ENCODE data around the gene UNK. TPM values are rescaled to one million over a fixed set of nuclear protein-coding genes. Genes with fewer than 3 reads are reported as not detected.

UNK gene
- total RNA-seq, 1 donor from 2014 or later, result 49.7 TPM

DNA sequence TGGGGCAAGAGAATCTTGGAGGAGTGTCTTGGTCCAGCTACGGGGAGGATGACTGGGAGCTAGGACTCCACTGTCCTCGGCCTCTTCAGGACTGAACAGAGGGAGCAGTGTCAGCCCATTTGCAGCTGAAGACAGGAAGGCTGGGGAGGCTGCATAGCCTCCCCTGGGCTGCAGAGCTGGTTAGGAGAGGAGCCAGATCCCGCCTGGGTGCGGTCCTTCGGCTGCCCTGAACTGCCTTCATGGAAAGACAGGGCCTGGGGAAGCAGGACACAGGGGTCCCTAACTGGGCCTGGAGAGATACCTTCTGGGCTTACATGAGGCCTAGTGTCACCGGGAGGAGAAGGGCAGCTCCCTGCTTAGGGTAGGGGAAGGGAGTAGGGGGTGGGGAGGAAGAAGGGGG lies 33.0 kb downstream of the UNK start:
- no peak for DNase-seq (ENCODE audit: extremely low spot score, unreplicated experiment)
- TF ChIP-seq, protein P1, sequence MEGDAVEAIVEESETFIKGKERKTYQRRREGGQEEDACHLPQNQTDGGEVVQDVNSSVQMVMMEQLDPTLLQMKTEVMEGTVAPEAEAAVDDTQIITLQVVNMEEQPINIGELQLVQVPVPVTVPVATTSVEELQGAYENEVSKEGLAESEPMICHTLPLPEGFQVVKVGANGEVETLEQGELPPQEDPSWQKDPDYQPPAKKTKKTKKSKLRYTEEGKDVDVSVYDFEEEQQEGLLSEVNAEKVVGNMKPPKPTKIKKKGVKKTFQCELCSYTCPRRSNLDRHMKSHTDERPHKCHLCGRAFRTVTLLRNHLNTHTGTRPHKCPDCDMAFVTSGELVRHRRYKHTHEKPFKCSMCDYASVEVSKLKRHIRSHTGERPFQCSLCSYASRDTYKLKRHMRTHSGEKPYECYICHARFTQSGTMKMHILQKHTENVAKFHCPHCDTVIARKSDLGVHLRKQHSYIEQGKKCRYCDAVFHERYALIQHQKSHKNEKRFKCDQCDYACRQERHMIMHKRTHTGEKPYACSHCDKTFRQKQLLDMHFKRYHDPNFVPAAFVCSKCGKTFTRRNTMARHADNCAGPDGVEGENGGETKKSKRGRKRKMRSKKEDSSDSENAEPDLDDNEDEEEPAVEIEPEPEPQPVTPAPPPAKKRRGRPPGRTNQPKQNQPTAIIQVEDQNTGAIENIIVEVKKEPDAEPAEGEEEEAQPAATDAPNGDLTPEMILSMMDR (conservative IDR thresholded peaks at IDR 0.05), result no peak
- H3K9me3 Mint-ChIP-seq, result no peaks in the 10 kb centered on the region
- peaks cover 12% of the 10 kb centered on the region for H3K36me3 Mint-ChIP-seq
- H3K4me1 Mint-ChIP-seq (ENCODE audit: unreplicated experiment), result no peaks in the 10 kb centered on the region
- no peak overlapping the region for H3K27ac Mint-ChIP-seq
- H3K4me3 Mint-ChIP-seq, result no peak overlapping the region
- H3K27me3 Mint-ChIP-seq, result no peaks in the 10 kb centered on the region

DNA sequence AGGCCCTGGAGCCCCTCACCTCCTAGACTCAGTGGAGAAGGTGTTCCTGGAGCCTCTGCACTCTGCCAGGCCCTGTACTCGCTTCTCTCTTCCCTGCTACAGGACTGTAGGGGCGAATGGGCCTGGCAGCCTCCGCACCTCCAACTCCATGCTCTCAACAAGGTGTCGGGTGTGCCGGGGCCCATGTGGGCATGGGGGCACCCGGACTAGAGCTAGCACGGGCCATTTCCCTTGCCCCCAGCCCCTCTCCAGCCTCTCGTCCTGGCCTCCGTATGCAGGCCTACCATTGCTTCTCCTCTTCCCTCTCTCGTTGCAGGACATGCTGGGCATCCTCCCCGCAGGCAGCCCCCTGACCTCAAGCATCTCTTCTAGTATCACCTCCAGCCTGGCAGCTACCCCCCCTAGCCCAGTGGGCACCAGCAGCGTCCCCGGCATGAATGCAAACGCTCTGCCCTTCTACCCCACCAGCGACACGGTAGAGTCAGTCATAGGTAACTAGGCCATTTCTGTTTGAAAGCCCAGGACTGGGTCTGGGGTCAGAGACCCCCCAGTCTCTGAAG lies 33.8 kb downstream of the UNK start:
- no peaks in the 10 kb centered on the region for H3K4me1 Mint-ChIP-seq (ENCODE audit: unreplicated experiment)
- H3K9me3 Mint-ChIP-seq, result no peaks in the 10 kb centered on the region
- peak overlapping the region; percentile 44 for H3K27ac Mint-ChIP-seq
- peaks cover 12% of the 10 kb centered on the region for H3K36me3 Mint-ChIP-seq
- H3K4me3 Mint-ChIP-seq, result no peak overlapping the region
- no peaks in the 10 kb centered on the region for H3K27me3 Mint-ChIP-seq
- TF ChIP-seq, protein P1 (conservative IDR thresholded peaks at IDR 0.05), result no peak
- no peak for DNase-seq (ENCODE audit: extremely low spot score, unreplicated experiment)

DNA sequence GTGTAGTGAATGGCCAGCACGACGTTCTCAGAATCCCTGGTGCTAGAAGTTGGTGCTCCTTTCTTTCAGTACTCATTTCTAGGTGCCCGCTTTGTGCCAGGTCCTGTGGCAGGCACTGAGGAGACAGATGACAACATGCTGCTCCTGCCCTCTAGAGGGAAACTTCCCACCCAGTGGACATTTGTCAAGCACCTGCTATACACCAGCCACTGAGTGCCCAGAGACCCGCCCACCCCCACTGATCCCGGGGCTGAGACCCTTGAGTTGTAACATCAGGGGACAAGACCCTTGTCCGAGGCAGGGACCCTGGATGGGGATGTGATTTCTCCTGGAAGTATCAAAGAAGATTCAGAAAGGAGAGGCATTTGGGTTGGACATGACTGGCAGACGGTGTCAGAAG lies 34.5 kb downstream of the UNK start:
- Mint-ChIP-seq H3K36me3 (peaks cover 12% of the 10 kb centered on the region), H3K4me3 (no peak overlapping the region), H3K4me1 (ENCODE audit: unreplicated experiment) (no peaks in the 10 kb centered on the region), H3K27ac (no peak overlapping the region), H3K9me3 (no peaks in the 10 kb centered on the region), H3K27me3 (no peaks in the 10 kb centered on the region)
- no peak for DNase-seq (ENCODE audit: extremely low spot score, unreplicated experiment)
- TF ChIP-seq, protein P1 (conservative IDR thresholded peaks at IDR 0.05), result no peak

DNA sequence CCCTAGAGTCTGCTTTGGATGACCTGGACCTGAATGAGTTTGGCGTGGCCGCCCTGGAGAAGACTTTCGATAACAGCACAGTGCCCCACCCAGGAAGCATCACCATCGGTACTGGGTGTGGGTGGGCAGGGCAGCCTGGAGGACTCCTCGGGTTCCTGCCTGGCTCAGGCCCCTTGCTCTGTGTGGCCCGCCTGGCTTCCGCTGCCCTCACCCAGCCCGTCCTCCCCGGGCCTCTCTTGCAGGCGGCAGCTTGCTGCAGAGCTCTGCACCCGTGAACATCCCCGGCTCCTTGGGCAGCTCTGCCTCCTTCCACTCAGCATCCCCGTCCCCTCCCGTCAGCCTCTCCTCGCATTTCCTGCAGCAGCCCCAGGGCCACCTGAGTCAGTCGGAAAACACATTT lies 35.1 kb downstream of the UNK start:
- no peak for DNase-seq (ENCODE audit: extremely low spot score, unreplicated experiment)
- H3K36me3 Mint-ChIP-seq, result peaks cover 12% of the 10 kb centered on the region
- no peaks in the 10 kb centered on the region for H3K9me3 Mint-ChIP-seq
- no peak overlapping the region for H3K4me3 Mint-ChIP-seq
- no peaks in the 10 kb centered on the region for H3K27me3 Mint-ChIP-seq
- TF ChIP-seq, protein P1 (conservative IDR thresholded peaks at IDR 0.05), result no peak
- no peaks in the 10 kb centered on the region for H3K4me1 Mint-ChIP-seq (ENCODE audit: unreplicated experiment)
- H3K27ac Mint-ChIP-seq, result no peak overlapping the region

DNA sequence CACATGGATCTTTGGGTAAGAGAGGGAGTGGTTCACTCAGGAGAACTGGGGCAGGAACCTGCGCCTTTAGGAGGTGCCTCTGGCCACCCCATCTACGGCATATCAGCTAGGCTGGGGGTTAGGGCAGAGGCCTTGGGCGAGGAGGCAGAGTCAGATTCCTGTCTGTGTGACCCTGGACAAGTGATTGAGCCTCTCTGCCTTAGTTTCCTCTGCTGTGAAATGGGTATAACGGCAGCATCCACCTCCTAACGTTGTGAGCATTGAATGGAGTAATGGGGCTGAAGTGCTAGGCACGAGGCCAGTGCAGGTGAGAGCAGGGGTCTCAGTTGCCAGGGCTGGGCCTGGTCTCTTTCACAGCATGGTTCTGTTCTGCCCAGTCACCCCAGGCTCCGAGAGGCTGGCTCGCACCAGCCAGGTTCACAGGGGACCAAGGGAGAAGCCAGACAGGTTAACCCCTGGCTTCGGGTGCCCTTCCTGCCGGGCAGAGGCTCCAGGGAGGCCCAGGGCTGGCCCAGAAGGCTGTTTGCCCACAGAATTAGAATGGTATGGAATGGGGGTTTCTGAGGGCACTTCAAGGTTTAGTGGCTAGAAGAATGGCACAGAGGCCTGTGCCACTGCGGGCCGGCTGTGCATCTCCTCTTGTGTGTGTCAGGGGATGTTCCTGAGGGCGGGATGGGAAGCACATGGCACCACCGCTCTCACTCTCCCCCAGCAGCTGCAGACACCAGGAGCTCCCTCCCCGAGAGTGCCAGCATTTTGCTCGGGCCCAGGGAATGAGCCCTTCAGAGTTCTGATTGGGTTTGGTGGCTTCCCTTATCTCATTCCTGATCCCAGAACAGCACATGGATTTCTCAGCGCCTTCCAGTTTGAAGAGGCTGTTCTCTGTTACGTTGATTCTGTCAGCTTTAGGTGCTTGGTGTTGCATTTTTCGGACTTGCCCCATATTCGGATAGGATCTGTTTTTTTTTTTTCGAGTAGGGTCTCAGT lies 35.8 kb downstream of the UNK start:
- Mint-ChIP-seq H3K9me3 (no peaks in the 10 kb centered on the region), H3K27me3 (no peaks in the 10 kb centered on the region), H3K4me1 (ENCODE audit: unreplicated experiment) (peaks cover 3% of the 10 kb centered on the region), H3K4me3 (no peak overlapping the region), H3K36me3 (peaks cover 12% of the 10 kb centered on the region), H3K27ac (peak overlapping the region; percentile 30)
- TF ChIP-seq, protein P1 (conservative IDR thresholded peaks at IDR 0.05), result no peak
- no peak for DNase-seq (ENCODE audit: extremely low spot score, unreplicated experiment)

Measured in type B pancreatic cell (in vitro differentiated cells).